Measurements from ENCODE around the gene DCTD. TPM values are rescaled to one million over a fixed set of nuclear protein-coding genes. Genes with fewer than 3 reads are reported as not detected.
A peak's percentile ranks its signal among the peaks of the same experiment; 100 is the strongest.

Gene DCTD
- total RNA-seq, 1 experiment from 2014 or later = 100 TPM

DNA sequence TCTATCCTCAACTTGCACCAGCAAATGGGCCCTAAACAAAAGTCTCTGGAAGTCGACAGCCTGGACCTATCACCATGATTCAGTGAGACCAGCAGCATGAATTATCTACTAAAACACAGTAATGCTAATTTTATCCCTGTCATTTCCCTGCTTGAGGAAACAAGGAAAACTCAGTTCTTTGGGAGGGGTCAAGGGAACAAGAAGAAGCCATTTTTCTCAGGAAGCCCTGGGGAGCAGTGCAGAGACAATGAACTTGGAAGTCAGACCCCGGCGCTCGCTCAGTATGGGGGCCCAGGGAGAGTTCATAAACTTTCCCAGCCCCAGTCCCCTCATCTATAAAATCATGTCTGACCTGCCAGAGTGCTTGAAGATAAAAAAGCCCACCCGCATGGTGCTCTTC is 50.4 kb downstream of the DCTD start:
- Histone ChIP-seq H2AK5ac (ENCODE audit: insufficient read length, low read length) (no peak overlapping the region), H3K27ac (ENCODE audit: insufficient read length, low read depth, low read length) (no peak overlapping the region), H4K8ac (replicated peaks; ENCODE audit: insufficient read length, low read depth, low read length) (no peak overlapping the region), H4K20me1 (ENCODE audit: control insufficient read depth, insufficient read depth, insufficient read length) (no peaks in the 10 kb centered on the region), H3T11ph (ENCODE audit: low read length) (no peak overlapping the region), H3K4me2 (ENCODE audit: insufficient read depth, insufficient read length, low read length) (no peak overlapping the region), H3K14ac (ENCODE audit: insufficient read depth, low read length) (0 out of 2 replicates have a peak overlapping the region, but pooled peaks have one; percentile 12), H2BK15ac (ENCODE audit: low read depth, low read length) (no peak overlapping the region), H3K79me2 (ENCODE audit: insufficient read depth, low read length) (no peaks in the 10 kb centered on the region), H4K91ac (ENCODE audit: insufficient read length, low read depth, low read length) (no peak overlapping the region), H3K56ac (ENCODE audit: insufficient read length, low read depth, low read length) (no peak overlapping the region), H3K79me1 (ENCODE audit: insufficient read depth, low read depth, low read length, poor library complexity, severe bottlenecking) (no peaks in the 10 kb centered on the region), H4K5ac (ENCODE audit: insufficient read length, low read depth, low read length) (no peak overlapping the region), H3K23ac (ENCODE audit: insufficient read length, low read depth, low read length) (no peak overlapping the region), H2AFZ (ENCODE audit: low read length) (no peak overlapping the region), H2BK20ac (ENCODE audit: low read depth, low read length, poor library complexity, severe bottlenecking) (no peak overlapping the region), H3K9me3 (ENCODE audit: control insufficient read depth, low read depth, low read length) (no peaks in the 10 kb centered on the region), H2BK5ac (ENCODE audit: insufficient read length, low read length) (no peak overlapping the region), H3K18ac (ENCODE audit: insufficient read length, low read depth, low read length) (no peak overlapping the region), H3K9ac (ENCODE audit: extremely low read depth, insufficient read length, low read length) (no peak overlapping the region), H3K27me3 (ENCODE audit: insufficient read depth, low read length) (no peaks in the 10 kb centered on the region), H3K4ac (ENCODE audit: low read depth, low read length) (no peak overlapping the region), H2BK120ac (ENCODE audit: low read depth, low read length, poor library complexity, severe bottlenecking) (no peak overlapping the region), H2BK12ac (ENCODE audit: insufficient read length, low read depth, low read length) (no peak overlapping the region), H3K4me1 (ENCODE audit: insufficient read depth, low read length) (no peaks in the 10 kb centered on the region; the same call in 1 of the 2 replicates), H3K23me2 (ENCODE audit: insufficient read length, low read depth, low read length, poor library complexity, severe bottlenecking) (peaks cover 4% of the 10 kb centered on the region)
- Mint-ChIP-seq H3K4me1 (peaks cover 38 to 39% of the 10 kb centered on the region in 2 experiments), H3K9me3 (no peaks in the 10 kb centered on the region), H3K27me3 (ENCODE audit: low read depth) (peaks cover 4% of the 10 kb centered on the region), H3K27ac (peak overlapping the region in 1 of 3 experiments; percentile 13; a peak in 1 of 7 replicates), H3K36me3 (ENCODE audit: insufficient read depth in 1 of 3, low read depth in 3 of 3) (no peaks in the 10 kb centered on the region; a peak in 1 of 7 replicates), H3K4me3 (no peak overlapping the region)
- DNase-seq = no peak
- TF ChIP-seq CTCF (conservative IDR thresholded peaks at IDR 0.05) = no peak
- WGBS (ENCODE audit: extremely low coverage, insufficient read length, low lambda C conversion rate) = no CpG with 5 or more reads among the region's 5 CpGs
